ENCODE results near the gene PTPRD. TPM values are rescaled to one million over a fixed set of nuclear protein-coding genes. Genes with fewer than 3 reads are reported as not detected.

Gene PTPRD
- total RNA-seq, 1 donor: 0.52 TPM

DNA sequence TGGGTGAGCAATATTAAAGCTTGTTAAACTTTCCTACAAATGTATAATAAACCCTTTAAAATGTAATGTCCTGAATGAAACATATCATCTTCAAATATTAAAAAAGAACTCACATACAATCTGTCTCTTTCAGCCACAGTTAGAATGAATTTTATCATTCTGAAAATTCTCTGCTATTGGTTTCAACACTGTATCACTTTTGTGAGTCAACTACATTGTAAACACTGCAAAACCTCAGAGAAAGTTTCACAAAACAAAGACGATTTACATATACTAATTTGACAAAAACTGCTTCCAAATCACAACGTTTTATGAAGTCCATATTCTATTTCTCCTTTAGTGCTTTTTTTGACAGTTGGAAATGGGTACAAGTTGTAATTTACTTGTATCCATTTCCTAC, 1781.2 kb downstream of the PTPRD start:
- H3K4me3 ChIP-seq (ENCODE audit: low read length): no peak overlapping the region
- H3K4me1 ChIP-seq (ENCODE audit: insufficient read depth, low read length): no peaks in the 10 kb centered on the region
- H3K27me3 ChIP-seq (ENCODE audit: insufficient read depth, low read length): no peaks in the 10 kb centered on the region
- no peaks in the 10 kb centered on the region for H3K9me3 ChIP-seq (ENCODE audit: low read depth, low read length)

DNA sequence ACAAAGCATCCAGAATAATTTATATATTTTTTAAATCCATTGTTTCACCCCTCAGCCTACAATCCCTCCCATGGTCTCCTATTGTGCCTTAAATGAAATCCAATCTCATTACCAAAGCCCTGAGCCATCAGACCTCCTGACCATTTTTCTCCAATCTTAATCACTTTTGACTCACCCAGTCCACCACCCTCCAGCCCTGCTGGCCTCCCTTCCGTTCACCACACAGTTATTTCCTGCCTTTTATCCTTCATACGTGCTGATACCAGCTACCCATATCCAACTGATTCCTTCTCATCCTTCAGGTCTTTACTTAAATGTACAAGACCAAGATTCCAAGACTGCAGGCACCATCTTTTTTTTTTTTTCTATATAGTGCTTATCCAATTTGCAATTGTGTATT, 1786.5 kb downstream of the PTPRD start:
- H3K27me3 ChIP-seq (ENCODE audit: insufficient read depth, low read length): no peaks in the 10 kb centered on the region
- no peaks in the 10 kb centered on the region for H3K9me3 ChIP-seq (ENCODE audit: low read depth, low read length)
- no peaks in the 10 kb centered on the region for H3K4me1 ChIP-seq (ENCODE audit: insufficient read depth, low read length)
- H3K4me3 ChIP-seq (ENCODE audit: low read length): no peak overlapping the region

DNA sequence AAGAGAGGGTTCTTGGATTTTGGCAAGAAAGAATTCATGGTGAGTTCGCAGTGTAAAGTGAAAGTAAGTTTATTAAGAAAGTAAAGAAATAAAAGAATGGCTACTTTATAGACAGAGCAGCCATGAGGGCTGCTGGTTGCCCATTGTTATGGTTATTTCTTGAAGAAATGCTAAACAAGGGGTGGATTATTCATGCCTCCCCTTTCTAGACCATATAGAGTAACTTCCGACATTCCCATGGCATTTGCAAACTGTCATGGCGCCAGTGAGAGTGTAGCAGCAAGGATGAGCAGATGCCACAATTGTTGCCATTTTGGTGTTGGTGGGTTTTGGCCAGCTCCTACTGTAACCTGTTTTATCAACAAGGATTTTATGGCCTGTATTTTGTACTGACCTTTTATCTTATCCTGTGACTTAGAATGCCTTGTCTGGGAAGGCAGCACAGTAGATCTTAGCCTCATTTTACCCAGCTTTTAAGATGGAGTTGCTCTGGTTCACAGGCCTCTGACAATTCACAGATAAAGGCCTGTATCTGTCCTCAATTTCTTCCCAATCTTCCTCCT, 1787.1 kb downstream of the PTPRD start:
- Histone ChIP-seq H3K4me3 (ENCODE audit: low read length) (no peak overlapping the region), H3K27me3 (ENCODE audit: insufficient read depth, low read length) (no peaks in the 10 kb centered on the region), H3K4me1 (ENCODE audit: insufficient read depth, low read length) (no peaks in the 10 kb centered on the region), H3K9me3 (ENCODE audit: low read depth, low read length) (no peaks in the 10 kb centered on the region)

DNA sequence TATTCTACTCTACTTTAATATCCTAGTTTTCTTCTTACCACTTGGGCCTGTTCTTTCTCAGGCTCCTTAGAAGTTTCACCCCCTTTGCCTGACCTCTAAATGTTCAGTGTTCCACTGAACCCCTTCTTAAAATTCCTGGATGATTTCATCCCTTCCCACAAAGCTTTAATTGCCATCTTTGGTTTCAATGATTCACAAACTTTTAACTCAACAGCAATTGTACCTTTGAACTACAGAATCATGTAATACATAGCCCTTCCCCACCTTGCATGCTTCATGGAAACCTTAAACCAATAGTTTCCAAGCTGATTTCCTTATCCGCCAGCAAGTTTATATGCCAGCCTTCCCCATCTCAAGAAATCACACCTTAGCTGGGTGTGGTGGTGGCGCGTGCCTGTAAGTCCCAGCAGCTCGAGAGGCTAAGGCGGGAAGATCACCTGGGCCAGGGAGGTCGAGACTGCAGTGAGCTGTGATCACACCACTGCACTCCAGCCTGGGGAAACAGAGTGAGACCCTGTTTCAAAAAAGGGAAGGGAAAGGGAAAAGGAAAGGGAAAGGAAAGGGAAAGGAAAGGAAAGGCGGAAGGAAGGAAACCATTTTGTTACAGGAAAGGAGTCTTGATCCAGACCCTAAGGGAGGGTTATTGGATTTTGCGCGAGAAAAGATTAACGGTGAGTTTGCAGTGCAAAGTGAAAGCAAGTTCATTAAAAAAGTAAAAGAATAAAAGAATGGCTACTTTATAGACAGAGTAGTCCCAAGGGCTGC, 1789.5 kb downstream of the PTPRD start:
- Histone ChIP-seq H3K4me1 (ENCODE audit: insufficient read depth, low read length) (no peaks in the 10 kb centered on the region), H3K27me3 (ENCODE audit: insufficient read depth, low read length) (no peaks in the 10 kb centered on the region)

DNA sequence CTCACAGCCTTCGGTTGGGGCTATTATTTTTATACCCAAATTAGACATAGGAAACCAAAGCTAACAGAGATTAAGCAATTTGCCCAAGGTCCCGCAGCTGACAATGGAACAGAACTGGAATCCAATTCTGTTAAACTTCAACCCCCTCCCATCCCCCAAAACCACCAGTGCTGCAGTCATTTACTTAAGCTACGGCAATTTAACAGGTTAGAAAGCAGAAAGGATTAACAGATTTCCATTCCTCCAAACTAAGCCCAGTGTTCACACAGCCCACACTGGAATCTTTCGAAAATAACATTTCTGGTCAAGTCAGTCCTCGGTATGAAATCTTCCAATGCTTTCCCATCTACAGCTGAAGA, 1790.2 kb downstream of the PTPRD start:
- no peak overlapping the region for H3K4me3 ChIP-seq (ENCODE audit: low read length)
- H3K27me3 ChIP-seq (ENCODE audit: insufficient read depth, low read length): no peaks in the 10 kb centered on the region
- no peaks in the 10 kb centered on the region for H3K4me1 ChIP-seq (ENCODE audit: insufficient read depth, low read length)
- no peaks in the 10 kb centered on the region for H3K9me3 ChIP-seq (ENCODE audit: low read depth, low read length)

More for the DNA sequence above, 1789.5 kb downstream of the PTPRD start:
- Histone ChIP-seq H3K9me3 (ENCODE audit: low read depth, low read length) (no peaks in the 10 kb centered on the region), H3K4me3 (ENCODE audit: low read length) (no peak overlapping the region)

DNA sequence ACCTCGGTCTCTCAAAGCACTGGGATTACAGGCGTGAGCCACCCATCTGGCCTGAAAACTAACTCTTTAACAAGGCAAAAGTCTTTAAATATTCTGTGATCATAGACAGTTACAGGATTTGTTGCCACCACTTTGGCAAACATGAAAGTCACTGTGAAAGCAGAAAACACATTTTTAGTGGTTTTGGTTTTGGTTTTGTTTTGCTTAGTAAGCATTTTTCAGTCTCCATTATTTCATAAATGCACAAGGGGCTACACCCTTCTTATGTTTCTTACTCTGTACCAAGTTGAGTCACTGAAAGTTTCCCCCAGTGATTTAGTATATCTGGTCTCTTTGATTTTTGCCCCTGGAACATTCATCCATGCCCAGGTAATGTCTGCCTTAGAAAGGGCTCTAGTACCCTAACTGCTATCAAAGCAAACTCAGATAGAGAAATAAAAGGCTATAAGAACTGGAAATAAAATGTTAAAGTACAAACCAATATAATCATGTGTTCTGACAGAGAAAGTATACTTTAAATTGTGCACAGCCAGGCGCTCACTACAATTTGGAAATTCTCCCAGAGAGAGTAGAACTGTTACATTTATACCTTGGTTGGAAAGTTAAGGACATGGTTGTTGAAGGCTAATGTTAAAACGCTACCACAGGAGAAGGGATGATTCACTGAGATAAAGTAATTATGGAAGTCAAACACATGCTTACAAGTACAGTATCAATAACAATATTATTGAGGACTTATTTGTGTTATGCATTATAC, 1790.7 kb downstream of the PTPRD start:
- Histone ChIP-seq H3K4me3 (ENCODE audit: low read length) (no peak overlapping the region), H3K27me3 (ENCODE audit: insufficient read depth, low read length) (no peaks in the 10 kb centered on the region), H3K4me1 (ENCODE audit: insufficient read depth, low read length) (no peaks in the 10 kb centered on the region), H3K9me3 (ENCODE audit: low read depth, low read length) (no peaks in the 10 kb centered on the region)

DNA sequence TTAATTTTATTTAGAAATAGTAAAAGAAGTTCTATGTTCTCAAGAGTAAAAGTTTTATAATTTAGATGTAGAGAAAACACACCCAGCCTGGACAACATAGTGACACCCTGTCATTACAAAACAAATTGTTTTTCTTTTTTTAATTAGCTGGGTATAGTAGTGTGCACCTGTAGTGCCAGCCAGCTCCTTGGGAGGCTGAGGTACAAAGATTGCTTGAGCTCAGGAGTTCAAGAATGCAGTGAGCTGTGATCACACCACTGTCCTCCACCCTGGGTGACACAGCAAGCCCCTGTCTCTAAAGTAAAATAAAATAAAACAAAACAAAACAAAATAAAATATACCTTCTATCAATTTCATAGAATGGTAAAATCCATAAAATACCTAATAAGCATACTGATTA, 1795.5 kb downstream of the PTPRD start:
- H3K27me3 ChIP-seq (ENCODE audit: insufficient read depth, low read length): no peaks in the 10 kb centered on the region
- no peaks in the 10 kb centered on the region for H3K9me3 ChIP-seq (ENCODE audit: low read depth, low read length)
- H3K4me3 ChIP-seq (ENCODE audit: low read length): no peak overlapping the region
- no peaks in the 10 kb centered on the region for H3K4me1 ChIP-seq (ENCODE audit: insufficient read depth, low read length)

DNA sequence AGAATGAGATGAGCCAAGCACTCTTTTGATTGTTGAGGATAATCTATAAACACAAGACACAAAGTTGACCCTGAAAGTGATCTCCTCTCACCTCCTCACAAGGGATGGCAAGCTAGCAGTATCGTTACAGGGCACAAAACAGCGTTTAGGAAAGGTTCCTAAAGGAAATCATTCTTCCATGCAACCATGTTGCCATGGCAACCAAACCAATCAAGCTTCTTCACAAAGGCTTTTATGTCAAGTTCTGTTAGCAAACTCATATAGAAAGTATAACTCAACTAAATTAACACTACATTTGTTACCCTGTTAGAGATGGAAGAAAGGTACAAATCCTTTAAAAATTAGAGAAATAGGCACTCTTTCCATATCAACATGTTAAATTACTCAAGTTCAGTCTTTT, 1796.4 kb downstream of the PTPRD start:
- H3K27me3 ChIP-seq (ENCODE audit: insufficient read depth, low read length): no peaks in the 10 kb centered on the region
- no peaks in the 10 kb centered on the region for H3K9me3 ChIP-seq (ENCODE audit: low read depth, low read length)
- no peak overlapping the region for H3K4me3 ChIP-seq (ENCODE audit: low read length)
- no peaks in the 10 kb centered on the region for H3K4me1 ChIP-seq (ENCODE audit: insufficient read depth, low read length)

DNA sequence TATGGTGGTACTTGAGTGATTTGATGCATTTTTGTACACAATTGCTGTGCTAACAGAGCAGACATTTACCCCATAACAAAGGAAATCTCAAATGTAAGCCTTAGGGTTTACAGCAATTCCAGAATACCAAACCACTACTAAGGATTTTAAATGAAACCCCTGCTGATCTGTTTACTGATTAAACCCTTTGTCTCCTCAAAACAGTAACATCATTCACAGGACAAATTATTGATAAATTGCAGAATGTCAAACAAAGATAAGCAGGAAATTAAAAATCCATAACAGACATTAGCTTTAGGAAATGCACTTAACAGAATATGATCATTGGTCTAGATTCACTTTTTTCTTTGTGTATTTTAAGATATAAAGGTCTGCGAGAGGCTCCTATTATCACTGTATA, 1796.9 kb downstream of the PTPRD start:
- Histone ChIP-seq H3K4me3 (ENCODE audit: low read length) (no peak overlapping the region), H3K9me3 (ENCODE audit: low read depth, low read length) (no peaks in the 10 kb centered on the region), H3K27me3 (ENCODE audit: insufficient read depth, low read length) (no peaks in the 10 kb centered on the region), H3K4me1 (ENCODE audit: insufficient read depth, low read length) (no peaks in the 10 kb centered on the region)

DNA sequence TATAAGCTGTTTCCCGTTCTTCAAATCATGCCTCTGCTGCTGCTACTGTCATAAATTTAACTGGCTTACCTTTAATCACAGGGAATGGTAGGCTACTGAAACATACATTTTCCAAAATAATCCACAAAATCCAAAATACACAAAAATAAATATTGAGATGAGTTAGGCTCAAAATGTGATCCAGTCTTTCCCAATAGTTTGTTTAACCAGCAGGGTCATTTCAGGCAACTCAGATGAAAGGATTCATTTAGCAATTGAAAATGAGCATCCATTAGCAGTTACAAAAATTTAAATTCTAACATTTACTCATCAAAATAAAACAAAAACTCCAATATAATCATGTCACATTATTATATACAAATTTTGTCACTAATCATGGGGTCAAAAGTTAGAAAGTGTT, 1797.6 kb downstream of the PTPRD start:
- no peaks in the 10 kb centered on the region for H3K9me3 ChIP-seq (ENCODE audit: low read depth, low read length)
- no peak overlapping the region for H3K4me3 ChIP-seq (ENCODE audit: low read length)
- H3K27me3 ChIP-seq (ENCODE audit: insufficient read depth, low read length): no peaks in the 10 kb centered on the region
- no peaks in the 10 kb centered on the region for H3K4me1 ChIP-seq (ENCODE audit: insufficient read depth, low read length)

DNA sequence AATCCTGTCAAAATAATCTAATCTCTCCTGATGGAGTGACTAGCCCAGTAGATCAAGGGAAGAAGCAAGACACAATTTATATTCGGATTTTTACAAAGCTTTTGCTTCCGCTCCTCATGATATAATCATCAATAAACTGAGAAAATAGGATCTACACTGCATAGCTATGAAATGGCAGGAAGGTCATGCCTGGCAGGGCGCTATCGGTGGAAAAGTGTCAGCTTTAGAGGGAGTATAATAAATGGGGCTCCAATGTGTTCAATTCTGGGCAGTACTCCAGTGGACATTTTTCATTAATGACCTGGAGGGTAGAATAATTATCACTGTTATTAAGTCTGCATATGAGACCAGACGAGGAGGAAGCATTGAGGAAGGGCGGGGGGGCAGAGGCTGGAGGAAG, 1799.9 kb downstream of the PTPRD start:
- Histone ChIP-seq H3K4me3 (ENCODE audit: low read length) (no peak overlapping the region), H3K4me1 (ENCODE audit: insufficient read depth, low read length) (no peaks in the 10 kb centered on the region), H3K27me3 (ENCODE audit: insufficient read depth, low read length) (no peaks in the 10 kb centered on the region), H3K9me3 (ENCODE audit: low read depth, low read length) (no peaks in the 10 kb centered on the region)

DNA sequence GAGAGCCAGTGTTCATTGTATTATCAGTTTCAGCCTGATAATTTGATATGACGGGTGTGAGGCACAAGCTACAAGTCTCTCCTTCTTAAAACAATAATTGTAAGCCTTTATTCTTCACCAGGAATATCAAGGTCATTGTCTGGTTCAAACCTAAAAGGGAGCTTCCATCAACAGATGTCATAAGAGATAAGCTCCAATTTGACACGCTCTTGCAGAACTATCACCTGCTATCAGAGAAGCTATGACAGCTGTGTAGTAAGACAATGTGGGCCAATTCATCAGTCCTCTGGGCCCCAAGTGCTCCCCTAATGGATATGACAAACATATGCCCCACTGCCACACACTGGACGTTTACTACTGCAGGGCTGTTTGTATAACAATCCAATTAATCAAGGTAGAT, 1803.1 kb downstream of the PTPRD start:
- H3K4me1 ChIP-seq (ENCODE audit: insufficient read depth, low read length): no peaks in the 10 kb centered on the region
- H3K4me3 ChIP-seq (ENCODE audit: low read length): no peak overlapping the region
- no peaks in the 10 kb centered on the region for H3K27me3 ChIP-seq (ENCODE audit: insufficient read depth, low read length)
- no peaks in the 10 kb centered on the region for H3K9me3 ChIP-seq (ENCODE audit: low read depth, low read length)

DNA sequence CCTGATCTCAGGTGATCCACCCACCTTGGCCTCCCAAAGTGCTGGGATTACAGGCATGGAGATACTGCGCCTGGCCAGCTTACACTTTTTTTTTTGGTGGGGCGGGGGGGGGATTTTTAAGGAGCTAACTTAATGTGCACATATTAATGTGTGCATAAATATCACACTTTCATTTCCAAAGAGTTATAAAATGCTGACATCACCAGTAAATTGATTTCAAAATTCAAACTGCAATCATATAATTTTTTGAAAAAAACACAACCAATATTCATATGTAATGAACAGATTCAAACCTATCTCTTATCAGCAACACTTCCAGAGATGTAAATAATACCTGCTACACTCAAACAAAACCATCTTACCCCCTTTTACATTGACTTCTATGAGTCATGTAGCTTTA, 1806.7 kb downstream of the PTPRD start:
- H3K4me3 ChIP-seq (ENCODE audit: low read length): no peak overlapping the region
- H3K4me1 ChIP-seq (ENCODE audit: insufficient read depth, low read length): no peaks in the 10 kb centered on the region
- H3K27me3 ChIP-seq (ENCODE audit: insufficient read depth, low read length): no peaks in the 10 kb centered on the region
- no peaks in the 10 kb centered on the region for H3K9me3 ChIP-seq (ENCODE audit: low read depth, low read length)

DNA sequence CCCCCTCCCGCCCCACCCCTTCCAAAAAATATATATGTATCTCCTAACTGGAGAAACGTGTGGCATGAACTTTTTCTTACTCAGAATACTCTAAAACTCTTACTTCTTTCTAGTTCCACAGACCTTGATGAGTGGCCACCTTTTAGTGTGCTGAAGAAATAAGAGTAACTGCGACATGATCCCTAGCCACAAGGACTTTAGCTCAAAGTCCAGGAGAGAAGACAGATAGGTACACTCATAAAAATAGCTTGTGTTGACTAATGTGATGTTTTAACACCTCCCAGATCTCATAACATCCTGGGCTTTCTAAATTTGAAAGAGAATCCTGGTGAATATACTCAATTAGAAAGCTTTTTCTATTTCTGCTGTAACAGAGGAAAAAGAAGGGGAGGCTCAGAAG, 1808.2 kb downstream of the PTPRD start:
- H3K27me3 ChIP-seq (ENCODE audit: insufficient read depth, low read length): no peaks in the 10 kb centered on the region
- no peak overlapping the region for H3K4me3 ChIP-seq (ENCODE audit: low read length)
- no peaks in the 10 kb centered on the region for H3K9me3 ChIP-seq (ENCODE audit: low read depth, low read length)
- H3K4me1 ChIP-seq (ENCODE audit: insufficient read depth, low read length): no peaks in the 10 kb centered on the region

DNA sequence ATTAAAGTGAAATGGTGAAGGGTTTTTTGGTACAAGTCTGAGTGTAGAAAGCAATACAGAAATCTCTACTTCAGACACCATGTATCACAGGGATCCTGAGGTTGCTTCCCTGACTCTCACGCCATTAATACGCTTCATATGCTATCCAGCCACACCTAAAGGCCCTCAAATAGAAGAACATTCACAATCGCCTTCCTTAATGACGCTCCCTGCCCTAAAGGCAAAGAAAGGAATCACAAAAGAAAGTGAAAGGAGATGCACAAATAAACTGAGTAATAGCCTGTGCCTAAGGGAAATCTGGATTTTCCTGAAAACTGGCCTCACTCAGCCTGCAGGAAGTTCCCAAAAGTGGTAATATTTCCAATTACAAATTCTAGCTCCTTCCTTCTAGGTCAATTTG, 1810.6 kb downstream of the PTPRD start:
- Histone ChIP-seq H3K4me1 (ENCODE audit: insufficient read depth, low read length) (no peaks in the 10 kb centered on the region), H3K27me3 (ENCODE audit: insufficient read depth, low read length) (no peaks in the 10 kb centered on the region), H3K4me3 (ENCODE audit: low read length) (no peak overlapping the region), H3K9me3 (ENCODE audit: low read depth, low read length) (no peaks in the 10 kb centered on the region)

DNA sequence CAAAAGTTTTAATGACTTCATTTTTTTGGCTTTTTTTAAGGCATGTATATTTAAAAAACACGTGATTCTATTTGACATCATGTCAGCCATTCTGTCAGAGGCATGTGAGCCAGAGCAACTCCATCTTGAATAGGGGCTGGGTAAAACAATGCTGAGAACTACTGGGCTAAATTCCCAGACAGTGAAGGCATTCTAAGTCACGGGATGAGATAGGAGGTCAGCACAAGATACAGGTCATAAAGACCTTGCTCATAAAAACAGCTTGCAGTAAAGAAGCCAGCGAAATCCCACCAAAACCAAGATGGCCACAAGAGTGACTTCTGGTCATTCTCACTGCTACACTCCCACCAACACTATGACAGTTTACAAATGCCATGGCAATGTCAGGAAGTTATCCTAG, 1812.6 kb downstream of the PTPRD start:
- Histone ChIP-seq H3K4me1 (ENCODE audit: insufficient read depth, low read length) (no peaks in the 10 kb centered on the region), H3K9me3 (ENCODE audit: low read depth, low read length) (no peaks in the 10 kb centered on the region), H3K27me3 (ENCODE audit: insufficient read depth, low read length) (no peaks in the 10 kb centered on the region), H3K4me3 (ENCODE audit: low read length) (no peak overlapping the region)
